ENCODE data around the gene CHRM1.
"Not testable (repeated sequence)": the region's sequence is repeated elsewhere in the genome, so short reads cannot be mapped to it uniquely, and the experiment has no call there.

The CHRM1 gene

GRCh38 chr11:62957147-62957546 is 36.0 kb upstream of the CHRM1 start:
- DNase-seq (ENCODE audit: low read depth), result no peak
- H3K4me3 ChIP-seq (ENCODE audit: low read length), result no peak overlapping the region
- TF ChIP-seq, protein P1, sequence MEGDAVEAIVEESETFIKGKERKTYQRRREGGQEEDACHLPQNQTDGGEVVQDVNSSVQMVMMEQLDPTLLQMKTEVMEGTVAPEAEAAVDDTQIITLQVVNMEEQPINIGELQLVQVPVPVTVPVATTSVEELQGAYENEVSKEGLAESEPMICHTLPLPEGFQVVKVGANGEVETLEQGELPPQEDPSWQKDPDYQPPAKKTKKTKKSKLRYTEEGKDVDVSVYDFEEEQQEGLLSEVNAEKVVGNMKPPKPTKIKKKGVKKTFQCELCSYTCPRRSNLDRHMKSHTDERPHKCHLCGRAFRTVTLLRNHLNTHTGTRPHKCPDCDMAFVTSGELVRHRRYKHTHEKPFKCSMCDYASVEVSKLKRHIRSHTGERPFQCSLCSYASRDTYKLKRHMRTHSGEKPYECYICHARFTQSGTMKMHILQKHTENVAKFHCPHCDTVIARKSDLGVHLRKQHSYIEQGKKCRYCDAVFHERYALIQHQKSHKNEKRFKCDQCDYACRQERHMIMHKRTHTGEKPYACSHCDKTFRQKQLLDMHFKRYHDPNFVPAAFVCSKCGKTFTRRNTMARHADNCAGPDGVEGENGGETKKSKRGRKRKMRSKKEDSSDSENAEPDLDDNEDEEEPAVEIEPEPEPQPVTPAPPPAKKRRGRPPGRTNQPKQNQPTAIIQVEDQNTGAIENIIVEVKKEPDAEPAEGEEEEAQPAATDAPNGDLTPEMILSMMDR (conservative IDR thresholded peaks at IDR 0.05; ENCODE audit: low read depth, low read length), result no peak

- TF ChIP-seq, protein P1 (conservative IDR thresholded peaks at IDR 0.05; ENCODE audit: low read depth, low read length), result no peak
- DNase-seq (ENCODE audit: low read depth), result no peak
- no peak overlapping the region for H3K4me3 ChIP-seq (ENCODE audit: low read length)
Measured at GRCh38 chr11:62954478-62954877, 33.3 kb upstream of the CHRM1 start.

DNA sequence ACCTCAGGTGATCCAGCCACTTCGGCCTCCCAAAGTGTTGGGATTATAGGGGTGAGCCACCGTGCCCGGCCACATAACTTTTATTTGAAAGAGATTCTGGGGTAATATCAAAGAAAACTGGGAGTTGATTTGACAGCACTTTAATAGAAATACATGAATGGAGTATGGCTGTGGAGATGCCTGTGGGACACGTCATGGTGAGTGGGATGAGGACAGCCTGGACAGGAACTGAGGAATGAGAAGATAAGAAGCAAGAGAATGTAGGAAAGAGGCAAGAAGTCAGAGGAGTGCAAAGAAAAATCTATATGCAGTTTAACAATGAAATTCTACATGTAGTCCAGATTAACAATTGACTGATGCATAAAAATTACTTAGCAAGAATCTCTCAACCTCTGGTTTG is 32.6 kb upstream of the CHRM1 start:
- DNase-seq (ENCODE audit: low read depth), result no peak
- H3K4me3 ChIP-seq (ENCODE audit: low read length), result no peak overlapping the region
- TF ChIP-seq, protein P1 (conservative IDR thresholded peaks at IDR 0.05; ENCODE audit: low read depth, low read length), result no peak

GRCh38 chr11:62948765-62949320 is 27.7 kb upstream of the CHRM1 start:
- TF ChIP-seq, protein P1 (conservative IDR thresholded peaks at IDR 0.05; ENCODE audit: low read depth, low read length), result no peak
- H3K4me3 ChIP-seq (ENCODE audit: low read length), result no peak overlapping the region
- no peak for DNase-seq (ENCODE audit: low read depth)

DNA sequence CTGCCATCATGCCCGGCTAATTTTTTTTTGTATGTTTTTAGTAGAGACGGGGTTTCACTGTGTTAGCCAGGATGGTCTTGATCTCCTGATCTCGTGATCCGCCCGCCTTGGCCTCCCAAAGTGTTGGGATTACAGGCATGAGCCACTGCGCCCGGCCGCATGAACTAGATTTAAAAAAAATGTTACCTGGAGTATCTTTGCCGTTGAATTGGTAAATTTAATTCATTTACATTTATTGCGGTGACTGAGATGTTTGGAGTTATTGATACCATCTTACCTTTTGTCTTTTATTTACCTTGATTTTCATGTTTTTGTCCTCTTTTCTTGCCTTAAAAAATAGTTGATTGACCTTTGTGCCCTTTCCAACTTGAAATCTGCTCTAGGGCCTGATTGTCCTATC is 24.4 kb upstream of the CHRM1 start:
- not testable (repeated sequence) for DNase-seq (ENCODE audit: low read depth); H3K4me3 ChIP-seq (ENCODE audit: low read length)

GRCh38 chr11:62937528-62937927 is 16.4 kb upstream of the CHRM1 start:
- not testable (repeated sequence) for H3K4me3 ChIP-seq (ENCODE audit: low read length)

DNA sequence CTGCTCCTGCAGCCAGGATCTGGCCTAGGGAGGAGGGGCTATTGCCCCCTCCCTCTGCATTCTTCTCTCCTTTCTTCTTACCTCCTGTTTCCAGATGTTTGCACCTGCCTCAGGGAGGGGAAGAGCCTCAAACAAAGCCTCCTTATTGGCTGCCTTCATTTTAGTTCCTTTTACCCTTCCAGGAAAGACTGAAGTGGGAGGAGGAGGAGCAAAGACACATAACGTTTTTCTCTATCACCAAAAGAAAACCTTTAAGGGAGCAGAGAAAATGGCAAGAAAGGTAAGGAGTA is 13.3 kb upstream of the CHRM1 start:
- TF ChIP-seq, protein P1 (conservative IDR thresholded peaks at IDR 0.05; ENCODE audit: low read depth, low read length), result no peak

More at GRCh38 chr11:62937528-62937927, 16.4 kb upstream of the CHRM1 start:
- not testable (repeated sequence) for DNase-seq (ENCODE audit: low read depth)

DNA sequence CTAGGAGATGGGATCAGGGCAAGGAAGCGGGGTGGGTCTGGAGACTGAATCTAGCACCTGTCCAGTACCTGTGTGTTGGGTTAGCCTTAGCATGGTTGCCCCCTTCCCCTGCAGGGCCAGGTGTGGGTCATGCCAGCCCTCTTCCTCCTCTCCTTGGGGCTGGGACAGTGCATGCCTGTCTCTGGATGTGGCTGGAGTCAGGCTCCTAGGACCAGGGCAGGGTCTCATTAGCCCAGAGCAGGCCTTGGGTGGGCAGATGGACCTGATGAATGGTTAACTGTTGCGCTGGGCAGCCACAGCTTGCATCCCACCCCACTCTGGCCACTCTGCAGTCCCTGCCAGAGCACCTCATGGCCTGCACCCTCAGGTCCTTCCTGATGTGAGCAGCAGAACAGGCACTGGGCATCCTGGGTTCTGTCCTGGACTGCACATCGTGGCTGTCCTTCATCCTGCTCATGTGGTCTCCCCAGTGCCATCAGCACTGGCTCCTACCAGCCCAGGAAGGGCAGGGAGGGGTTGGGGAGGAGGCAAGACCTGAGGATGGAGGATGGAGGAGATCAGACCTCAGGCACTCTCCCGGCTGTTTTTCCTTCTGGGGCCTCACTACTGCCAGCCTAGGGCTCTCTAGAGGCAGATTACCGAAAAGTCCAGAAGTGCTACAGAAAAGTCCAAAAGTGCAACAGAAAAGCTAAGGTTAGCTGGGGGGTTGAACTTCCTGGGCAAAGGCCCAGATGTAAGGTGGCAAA is 12.8 kb upstream of the CHRM1 start:
- no peak for DNase-seq (ENCODE audit: low read depth)
- TF ChIP-seq, protein P1 (conservative IDR thresholded peaks at IDR 0.05; ENCODE audit: low read depth, low read length), result no peak
- no peak overlapping the region for H3K4me3 ChIP-seq (ENCODE audit: low read length)

More for the DNA sequence above, 13.3 kb upstream of the CHRM1 start:
- DNase-seq (ENCODE audit: low read depth), result no peak
- no peak overlapping the region for H3K4me3 ChIP-seq (ENCODE audit: low read length)

Data from retinal pigment epithelial cell (primary cell).